Effector CD4-positive, alpha-beta T cell (primary cell): Measurements from ENCODE around the gene ZYG11A.

Experiments used
- DNase-seq: peaks from one replicate; pipeline ENCODE4 v3.0.0-alpha.2; 2020

ZYG11A gene

GRCh38 chr1:52877554-52877953, 35.0 kb downstream of the ZYG11A start:
- no peak for DNase-seq

- DNase-seq, result no peak
Observed at GRCh38 chr1:52880206-52880605, 37.6 kb downstream of the ZYG11A start.

GRCh38 chr1:52887483-52887882, 44.9 kb downstream of the ZYG11A start:
- DNase-seq, result no peak

GRCh38 chr1:52892424-52893215, 50.1 kb downstream of the ZYG11A start:
- DNase-seq, result no peak

GRCh38 chr1:52899445-52899894, 56.9 kb downstream of the ZYG11A start:
- DNase-seq, result no peak

GRCh38 chr1:52900402-52900801, 57.8 kb downstream of the ZYG11A start:
- no peak for DNase-seq

- no peak for DNase-seq
Observed at GRCh38 chr1:52901384-52901783, 58.8 kb downstream of the ZYG11A start.

- no peak for DNase-seq
Observed at GRCh38 chr1:52904208-52904926, 61.8 kb downstream of the ZYG11A start.

- no peak for DNase-seq
Observed at GRCh38 chr1:52904927-52905698, 62.6 kb downstream of the ZYG11A start.

GRCh38 chr1:52906135-52906603, 63.6 kb downstream of the ZYG11A start:
- no peak for DNase-seq

GRCh38 chr1:52907068-52907811, 64.7 kb downstream of the ZYG11A start:
- DNase-seq, result no peak

GRCh38 chr1:52907812-52908153, 65.2 kb downstream of the ZYG11A start:
- DNase-seq, result no peak

GRCh38 chr1:52911541-52911940, 69.0 kb downstream of the ZYG11A start:
- no peak for DNase-seq

GRCh38 chr1:52913014-52913413, 70.5 kb downstream of the ZYG11A start:
- no peak for DNase-seq

- DNase-seq, result no peak
Observed at GRCh38 chr1:52913537-52913936, 71.0 kb downstream of the ZYG11A start.

GRCh38 chr1:52914463-52914862, 71.9 kb downstream of the ZYG11A start:
- DNase-seq, result no peak

GRCh38 chr1:52915211-52915854, 72.8 kb downstream of the ZYG11A start:
- no peak for DNase-seq

- DNase-seq, result no peak
Observed at GRCh38 chr1:52915855-52916220, 73.3 kb downstream of the ZYG11A start.

GRCh38 chr1:52916241-52916975, 73.8 kb downstream of the ZYG11A start:
- DNase-seq, result no peak

GRCh38 chr1:52917156-52917555, 74.6 kb downstream of the ZYG11A start:
- no peak for DNase-seq

- DNase-seq, result no peak
Observed at GRCh38 chr1:52917581-52917980, 75.0 kb downstream of the ZYG11A start.
